Nephron (organoid): Measurements from ENCODE around the gene PAK1.
A peak's percentile ranks its signal among the peaks of the same experiment; 100 is the strongest.
"Not testable (repeated sequence)": the region's sequence is repeated elsewhere in the genome, so short reads cannot be mapped to it uniquely, and the experiment has no call there.

Experiments
- H3K27ac Mint-ChIP-seq, 3 experiments: 2 replicates each; pipeline ENCODE4 v1.8.0; 2020; ENCODE audit warnings: mixed read lengths in 3 of 3, mild to moderate bottlenecking in 2 of 3, moderate library complexity in 1 of 3
- H3K27me3 Mint-ChIP-seq: 2 replicates; pipeline ENCODE4 v1.8.0; 2021; ENCODE audit warnings: low read depth, mild to moderate bottlenecking, moderate library complexity, mixed read lengths
- H3K36me3 Mint-ChIP-seq: 2 replicates; pipeline ENCODE4 v1.8.0; 2020; ENCODE audit warnings: low read depth, mixed read lengths
- H3K4me1 Mint-ChIP-seq: 2 replicates; pipeline ENCODE4 v1.8.0; 2020; ENCODE audit warnings: mixed read lengths
- H3K4me3 Mint-ChIP-seq, 3 experiments: 2 replicates each; pipeline ENCODE4 v1.8.0; 2020; ENCODE audit warnings: mild to moderate bottlenecking in 3 of 3, mixed read lengths in 3 of 3, moderate library complexity in 2 of 3
- H3K9me3 Mint-ChIP-seq: 2 replicates; pipeline ENCODE4 v1.8.0; 2020; ENCODE audit warnings: mixed read lengths
- CTCF ChIP-seq, 3 experiments: fragments of 200-600 bp; sonication (generic); IDR thresholded peaks; one replicate each; pipeline ENCODE4 v1.5.0; 2021; ENCODE audit warnings: antibody characterized with exemption in 3 of 3; ENCODE audit not compliant: unreplicated experiment in 3 of 3

Gene PAK1

GRCh38 chr11:77395460-77396173 lies 78.3 kb downstream of the PAK1 start:
- Mint-ChIP-seq H3K9me3 (no peaks in the 10 kb centered on the region), H3K4me3 (no peak overlapping the region), H3K27ac (no peak overlapping the region), H3K36me3 (peaks cover 9% of the 10 kb centered on the region), H3K27me3 (no peaks in the 10 kb centered on the region), H3K4me1 (peaks cover 18% of the 10 kb centered on the region)
- no peak for TF ChIP-seq CTCF (IDR thresholded peaks at IDR 0.05; ENCODE audit: unreplicated experiment in 3 of 3)

- H3K4me1 Mint-ChIP-seq: peaks cover 7% of the 10 kb centered on the region
- H3K4me3 Mint-ChIP-seq: no peak overlapping the region
- no peaks in the 10 kb centered on the region for H3K27me3 Mint-ChIP-seq
- H3K36me3 Mint-ChIP-seq: peaks cover 21% of the 10 kb centered on the region
- TF ChIP-seq CTCF (IDR thresholded peaks at IDR 0.05; ENCODE audit: unreplicated experiment in 3 of 3): no peak
- peak overlapping the region in 2 of 3 experiments; percentile 56 to 61 for H3K27ac Mint-ChIP-seq
- H3K9me3 Mint-ChIP-seq: no peaks in the 10 kb centered on the region
Measured at GRCh38 chr11:77392842-77393241, 81.1 kb downstream of the PAK1 start.

GRCh38 chr11:77387701-77388100 lies 86.2 kb downstream of the PAK1 start:
- Mint-ChIP-seq H3K4me1 (peaks cover 18% of the 10 kb centered on the region), H3K36me3 (peaks cover 44% of the 10 kb centered on the region), H3K27me3 (no peaks in the 10 kb centered on the region), H3K4me3 (no peak overlapping the region), H3K27ac (no peak overlapping the region), H3K9me3 (peaks cover 2% of the 10 kb centered on the region)
- TF ChIP-seq CTCF (IDR thresholded peaks at IDR 0.05; ENCODE audit: unreplicated experiment in 3 of 3): no peak

GRCh38 chr11:77386178-77386577 lies 87.7 kb downstream of the PAK1 start:
- H3K27ac Mint-ChIP-seq: peak overlapping the region in 2 of 3 experiments; percentile 22 to 40
- H3K9me3 Mint-ChIP-seq: peaks cover 2% of the 10 kb centered on the region
- H3K36me3 Mint-ChIP-seq: peaks cover 46% of the 10 kb centered on the region
- H3K4me1 Mint-ChIP-seq: peaks cover 25% of the 10 kb centered on the region
- no peak for TF ChIP-seq CTCF (IDR thresholded peaks at IDR 0.05; ENCODE audit: unreplicated experiment in 3 of 3)
- no peak overlapping the region for H3K4me3 Mint-ChIP-seq
- H3K27me3 Mint-ChIP-seq: no peaks in the 10 kb centered on the region

- H3K9me3 Mint-ChIP-seq, H3K27me3 Mint-ChIP-seq, H3K4me3 Mint-ChIP-seq, H3K27ac Mint-ChIP-seq: not testable (repeated sequence)
- Mint-ChIP-seq H3K4me1 (peaks cover 33% of the 10 kb centered on the region), H3K36me3 (peaks cover 40% of the 10 kb centered on the region)
Measured at GRCh38 chr11:77385255-77385771, 88.6 kb downstream of the PAK1 start.

- TF ChIP-seq CTCF (IDR thresholded peaks at IDR 0.05; ENCODE audit: unreplicated experiment in 3 of 3): no peak
- H3K4me3 Mint-ChIP-seq: no peak overlapping the region
- no peak overlapping the region for H3K27ac Mint-ChIP-seq
- peaks cover 2% of the 10 kb centered on the region for H3K9me3 Mint-ChIP-seq
- H3K27me3 Mint-ChIP-seq: no peaks in the 10 kb centered on the region
- H3K36me3 Mint-ChIP-seq: peaks cover 37% of the 10 kb centered on the region
- H3K4me1 Mint-ChIP-seq: peaks cover 41% of the 10 kb centered on the region
Measured at GRCh38 chr11:77384571-77384970, 89.3 kb downstream of the PAK1 start.

- peaks cover 44% of the 10 kb centered on the region for H3K4me1 Mint-ChIP-seq
- H3K4me3 Mint-ChIP-seq, H3K27ac Mint-ChIP-seq, H3K9me3 Mint-ChIP-seq, H3K27me3 Mint-ChIP-seq: not testable (repeated sequence)
- H3K36me3 Mint-ChIP-seq: peaks cover 38% of the 10 kb centered on the region
Measured at GRCh38 chr11:77383349-77383748, 90.5 kb downstream of the PAK1 start.
